GM18867 (cell line): ENCODE results near the gene RAPGEF1.
"Not testable (repeated sequence)": the region's sequence is repeated elsewhere in the genome, so short reads cannot be mapped to it uniquely, and the experiment has no call there.

Experiments used
- ATAC-seq: cut with Tn5 transposase; IDR thresholded peaks from one replicate; pipeline ENCODE4 v1.9.1; 2021; ENCODE audit warnings: mild to moderate bottlenecking, moderate library complexity; ENCODE audit not compliant: unreplicated experiment

Gene RAPGEF1

DNA sequence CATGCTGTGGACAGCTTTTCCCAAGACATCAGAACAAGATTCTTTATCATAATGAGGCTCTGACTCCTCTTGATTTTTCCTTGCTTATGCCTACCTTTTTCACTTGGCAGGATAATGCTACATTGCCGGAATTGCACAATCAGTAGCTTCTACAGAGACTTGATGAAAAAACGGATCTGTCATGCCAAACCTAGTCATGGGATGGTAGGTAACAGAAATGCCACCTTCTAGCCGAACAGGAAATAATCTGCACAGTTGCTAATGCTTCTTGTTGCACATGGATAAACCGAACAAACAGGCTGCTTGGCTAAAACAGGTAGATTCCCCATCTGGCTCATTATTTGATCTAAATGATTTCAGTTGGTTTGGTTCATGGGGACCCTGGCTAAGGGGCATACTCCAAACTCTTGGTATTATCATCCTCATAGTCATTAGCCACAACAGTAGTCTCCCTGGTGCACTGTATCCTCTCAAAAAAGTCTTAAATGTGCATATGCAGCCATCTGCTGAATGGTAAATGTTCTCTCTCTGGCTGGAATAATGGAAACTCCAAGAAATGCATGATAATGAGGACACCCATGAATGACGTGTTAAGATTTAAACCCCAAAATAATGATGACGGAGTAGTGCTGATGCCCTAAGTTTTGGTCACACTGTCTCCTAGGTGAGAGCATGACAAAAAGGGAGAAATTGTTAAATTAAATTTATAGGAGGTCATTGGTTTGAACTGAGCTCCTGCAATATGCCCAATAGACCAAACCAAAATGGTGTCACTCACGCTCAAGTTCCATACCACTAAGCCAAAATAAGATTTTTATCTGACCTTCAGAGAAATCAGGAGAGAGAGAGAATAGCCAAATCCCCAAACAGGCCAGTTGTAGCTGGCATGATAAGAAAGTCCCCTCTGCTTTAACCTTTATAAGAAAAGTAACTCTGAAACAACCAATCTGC, 47.0 kb downstream of the RAPGEF1 start:
- ATAC-seq = no peak

DNA sequence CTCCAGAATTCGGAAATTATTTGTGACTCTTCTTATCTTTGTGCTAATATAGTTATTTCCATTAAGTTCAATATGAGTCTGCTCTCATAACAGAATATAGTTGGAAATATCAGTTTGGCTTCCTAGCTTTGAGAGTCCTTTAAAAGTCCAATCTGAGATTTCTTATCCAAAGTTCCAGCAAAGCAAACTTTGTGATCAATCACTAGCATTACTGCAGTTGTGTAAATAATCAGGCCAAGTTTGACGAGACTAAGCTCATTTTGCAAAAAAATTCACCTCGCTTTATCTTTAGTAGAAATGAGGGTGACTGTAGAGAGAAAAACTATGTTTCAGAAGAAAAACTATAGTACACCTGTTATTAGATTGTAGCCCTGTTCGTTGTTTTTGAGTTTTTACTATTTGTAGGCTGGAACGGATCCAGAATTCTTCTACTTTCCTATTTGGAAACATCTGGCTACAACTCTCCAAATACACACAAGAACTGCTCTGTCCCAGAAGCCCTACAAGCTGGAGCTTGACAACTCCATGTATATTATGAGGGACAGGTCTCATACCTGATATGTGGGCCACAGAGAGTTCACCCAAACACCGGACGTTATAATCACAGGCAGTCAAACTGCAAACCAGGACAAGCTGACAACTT, 47.8 kb downstream of the RAPGEF1 start:
- no peak for ATAC-seq

DNA sequence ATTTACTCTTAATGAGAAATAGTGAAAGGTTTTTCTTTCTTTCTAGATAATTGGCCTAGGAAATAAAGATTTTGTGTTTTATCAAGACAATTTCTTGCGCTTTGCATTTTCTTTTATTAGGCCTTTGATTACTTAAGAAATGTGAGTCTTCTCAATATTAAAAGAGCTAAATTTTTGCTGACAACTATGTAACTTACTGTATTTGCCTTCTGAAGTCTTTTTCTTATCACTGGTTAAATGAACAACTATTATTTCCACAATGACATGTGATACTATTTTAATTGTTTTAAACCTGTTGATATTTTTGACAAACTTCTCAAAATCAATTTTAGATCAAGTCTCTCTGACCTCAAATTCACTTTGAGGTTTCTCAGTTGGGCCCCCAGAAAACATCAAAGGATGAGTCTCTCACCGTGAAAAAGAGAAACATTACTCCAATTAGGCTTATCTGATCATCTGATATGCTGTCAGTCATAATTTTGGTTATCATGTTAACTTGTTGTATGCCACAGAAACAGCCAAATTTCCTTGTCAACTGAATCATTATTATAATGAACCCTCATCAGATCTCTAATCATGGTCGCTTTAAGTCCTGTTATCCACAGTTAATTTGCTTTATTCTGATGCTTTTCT, 48.8 kb downstream of the RAPGEF1 start:
- ATAC-seq = no peak

DNA sequence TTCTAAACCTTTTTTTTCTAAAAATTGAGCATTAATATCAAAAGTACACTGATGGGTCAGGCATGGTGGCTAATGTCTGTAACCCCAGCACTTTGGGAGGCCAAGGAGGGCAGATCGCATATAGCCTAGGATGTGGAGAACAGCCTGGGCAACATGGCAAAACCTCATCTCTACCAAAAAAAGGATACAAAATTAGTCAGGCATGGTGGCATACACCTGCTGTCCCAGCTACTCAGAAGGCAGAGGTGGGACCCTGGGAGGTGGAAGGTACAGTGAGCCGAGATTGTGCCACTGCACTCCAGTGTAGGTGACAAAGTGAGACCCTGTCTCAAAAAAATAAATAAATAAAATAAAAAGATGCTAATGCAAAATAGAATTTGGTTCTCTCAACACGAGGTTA, 49.4 kb downstream of the RAPGEF1 start:
- ATAC-seq = no peak

DNA sequence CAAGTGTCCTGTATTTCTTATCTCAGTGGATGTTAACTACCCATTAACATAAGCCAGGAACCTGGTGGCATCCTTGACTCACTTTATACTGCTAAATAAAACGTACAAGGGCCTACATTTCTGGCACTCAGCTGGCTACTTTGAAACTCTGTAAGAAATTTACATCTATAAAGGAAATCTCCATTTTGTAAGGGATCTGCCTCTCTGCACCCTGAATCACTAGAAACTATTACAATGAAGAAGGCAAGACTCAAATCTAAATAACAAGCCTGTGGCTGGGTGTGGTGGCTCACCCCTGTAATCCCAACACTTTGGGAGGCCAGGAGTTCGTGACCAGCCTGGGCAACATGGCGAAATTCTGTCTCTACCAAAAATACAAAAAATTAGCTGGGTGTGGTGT, 51.5 kb downstream of the RAPGEF1 start:
- ATAC-seq = no peak

DNA sequence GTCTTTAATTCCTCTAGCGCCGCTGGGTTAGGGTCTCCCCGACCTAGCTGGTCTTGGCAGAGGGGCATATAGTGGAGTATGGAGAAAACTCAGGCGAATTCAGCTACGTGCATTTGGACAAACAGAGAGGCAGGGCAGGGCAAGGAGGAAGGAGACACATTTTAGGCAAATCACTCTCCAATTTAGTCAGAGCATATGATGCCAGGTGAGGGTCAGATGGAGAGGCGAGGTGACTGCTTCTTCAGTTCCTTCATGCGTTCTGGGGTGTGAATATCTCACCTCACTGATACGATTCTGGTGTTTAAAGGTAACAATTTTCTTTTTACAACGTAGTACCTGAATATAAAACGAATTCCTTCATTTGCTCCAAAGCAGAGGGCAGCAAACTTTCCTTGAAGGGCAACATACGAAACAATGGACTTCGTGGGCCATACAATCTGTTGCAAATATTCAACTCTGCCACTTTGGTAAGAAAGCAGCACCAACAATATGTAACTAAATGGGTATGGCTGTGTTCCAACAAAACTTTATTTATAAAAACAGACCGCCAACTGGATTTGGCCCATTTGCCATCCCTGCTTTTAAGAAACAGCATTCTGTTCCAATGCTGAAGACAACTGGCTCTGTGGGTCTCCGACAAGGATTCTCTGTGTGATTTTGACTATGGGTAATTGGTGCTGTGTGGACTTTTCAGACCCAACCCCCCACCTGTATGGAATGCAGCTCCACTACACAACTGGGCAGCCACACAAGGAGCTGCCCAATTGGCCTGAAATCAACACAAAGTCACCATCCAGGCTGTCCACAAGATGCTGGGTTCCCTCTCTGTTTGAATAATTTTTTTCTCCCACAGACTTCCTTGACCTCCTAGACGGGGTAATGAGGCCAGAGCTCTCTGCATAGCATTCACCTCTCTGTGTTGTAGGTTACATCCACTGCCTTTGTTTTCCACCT, 53.8 kb downstream of the RAPGEF1 start:
- peak; percentile 74 for ATAC-seq

DNA sequence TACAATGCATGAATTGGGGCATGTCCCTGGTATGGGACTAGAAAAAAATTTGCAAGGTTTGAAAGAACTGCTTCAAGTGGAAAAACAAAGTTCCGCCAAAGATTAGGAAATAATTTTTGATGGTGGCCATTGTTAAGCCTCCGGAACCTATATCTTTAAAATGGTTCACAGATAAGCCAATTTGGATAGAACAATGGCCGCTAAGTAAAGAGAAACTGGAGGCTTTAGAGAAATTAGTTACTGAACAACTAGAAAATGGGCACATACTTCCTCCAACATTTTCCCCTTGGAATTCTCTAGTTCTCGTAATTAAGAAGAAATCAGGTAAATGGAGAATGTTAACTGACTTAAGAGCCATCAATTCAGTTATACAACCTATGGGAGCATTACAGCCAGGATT, 56.8 kb downstream of the RAPGEF1 start:
- not testable (repeated sequence) for ATAC-seq

DNA sequence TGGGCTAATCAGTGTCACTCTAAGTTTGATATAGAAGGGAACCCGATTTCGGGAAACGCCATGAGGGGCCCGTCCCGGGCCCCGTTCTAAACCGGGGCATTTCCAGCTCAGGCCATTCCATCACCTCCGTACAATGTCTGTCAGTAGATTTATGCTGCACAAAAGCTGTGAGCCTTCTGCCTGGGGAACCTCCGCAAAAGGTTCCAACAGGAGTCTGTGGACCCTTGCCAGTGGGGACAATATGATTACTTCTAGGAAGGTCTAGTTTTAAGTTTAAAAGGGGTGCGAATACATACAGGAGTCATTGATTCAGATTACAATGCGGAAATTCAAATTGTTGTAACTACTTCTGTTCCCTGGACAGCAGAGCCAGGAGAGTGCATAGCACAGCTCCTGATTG, 57.6 kb downstream of the RAPGEF1 start:
- ATAC-seq = no peak

DNA sequence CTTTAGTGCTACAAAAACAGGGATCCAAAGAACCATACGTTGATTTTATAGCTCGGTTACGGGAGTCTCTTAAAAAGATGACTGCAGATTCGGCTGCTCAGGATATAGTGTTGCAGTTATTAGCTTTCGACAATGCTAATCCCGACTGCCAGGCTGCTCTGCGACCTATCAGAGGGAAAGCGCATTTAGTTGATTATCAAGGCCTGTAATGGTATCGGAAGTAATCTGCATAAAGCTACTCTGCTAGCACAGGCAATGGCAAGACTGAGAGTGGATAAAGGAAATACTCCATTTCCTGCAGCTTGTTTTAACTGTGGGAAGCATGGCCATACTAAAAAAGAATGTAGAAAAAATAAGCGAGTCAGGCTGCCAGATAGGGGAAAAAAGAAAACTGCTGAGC, 58.0 kb downstream of the RAPGEF1 start:
- ATAC-seq = not testable (repeated sequence)

DNA sequence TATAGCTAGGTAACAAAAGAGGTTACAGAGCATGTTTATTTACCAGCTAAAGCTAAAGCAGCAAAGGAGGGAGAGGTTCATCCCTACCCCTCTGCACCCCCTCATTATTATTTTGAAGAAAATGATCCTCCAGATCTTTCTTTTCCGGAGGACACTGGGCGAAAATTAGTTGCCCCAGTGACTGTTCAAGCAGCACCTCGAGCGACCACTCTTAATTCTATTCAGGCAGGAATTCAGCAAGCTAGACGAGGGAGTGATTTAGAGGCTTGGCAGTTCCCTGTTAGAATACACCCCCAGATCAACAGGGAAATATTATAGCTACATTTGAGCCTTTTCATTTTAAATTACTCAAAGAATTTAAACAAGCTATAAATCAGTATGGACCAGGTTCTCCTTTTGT, 58.8 kb downstream of the RAPGEF1 start:
- not testable (repeated sequence) for ATAC-seq

DNA sequence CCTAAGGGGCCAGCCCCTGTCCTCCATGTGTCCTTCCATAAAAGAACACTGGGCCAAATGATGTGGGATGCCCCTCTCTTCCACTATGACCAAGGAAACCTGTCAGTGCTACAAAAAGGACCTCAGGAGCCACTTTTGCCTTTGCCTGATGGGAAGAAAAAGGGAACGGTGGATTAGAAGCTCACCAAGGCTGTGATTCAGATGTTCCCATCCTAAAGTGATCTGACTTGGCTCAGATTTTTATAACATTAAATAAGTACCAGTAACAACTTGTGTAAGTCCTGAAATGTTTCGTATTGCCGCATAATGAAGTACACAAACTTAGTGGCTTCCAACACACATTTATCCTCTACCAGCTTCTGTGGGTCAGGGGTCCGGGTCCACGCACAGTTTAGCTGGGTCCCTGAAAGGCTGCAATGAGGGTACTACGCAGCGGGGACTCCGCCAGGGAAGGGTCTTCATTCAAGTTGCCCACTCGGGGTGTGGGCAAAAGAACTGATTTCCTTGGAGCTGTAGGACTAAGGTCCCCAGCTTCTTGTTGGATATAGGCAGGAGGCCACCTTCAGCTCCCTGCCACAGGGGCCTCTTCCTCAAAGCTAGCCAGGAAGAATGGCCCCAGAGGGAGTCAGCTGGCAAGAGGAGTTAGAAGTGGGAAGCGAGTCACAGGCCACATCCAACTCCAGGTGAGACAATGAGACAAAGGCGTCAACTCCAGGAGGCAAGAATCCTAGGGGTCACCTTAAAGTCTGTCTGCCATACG, 60.4 kb downstream of the RAPGEF1 start:
- ATAC-seq = no peak

DNA sequence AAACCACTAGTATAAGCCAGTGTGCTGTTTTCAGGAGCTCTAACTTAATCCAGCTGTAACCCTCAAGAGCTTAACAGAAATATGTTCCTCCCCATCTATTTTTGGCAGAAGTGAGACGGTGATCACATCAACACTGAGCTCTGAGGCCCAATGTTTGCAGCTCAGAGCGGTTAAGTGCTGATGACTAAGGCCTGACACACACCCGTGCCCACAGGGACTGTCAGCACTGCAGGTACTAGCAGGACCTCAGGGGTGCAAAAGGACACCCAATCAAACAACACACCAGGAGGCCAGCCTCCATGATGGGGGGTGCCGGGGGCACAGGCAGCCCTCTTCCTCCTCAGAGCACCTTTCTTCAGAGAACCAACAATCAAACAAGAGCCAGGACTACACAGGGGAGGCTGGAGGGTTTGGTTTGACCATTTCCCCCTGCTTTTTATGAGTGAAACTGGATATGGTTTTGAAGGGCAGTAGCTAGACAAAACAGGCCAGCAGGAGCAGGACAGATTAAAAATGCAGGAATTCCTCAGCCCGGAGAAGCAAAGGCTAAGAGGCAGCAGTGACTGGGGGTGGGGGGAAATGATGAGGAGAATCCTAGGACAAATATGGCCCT, 61.3 kb downstream of the RAPGEF1 start:
- peak; percentile 74 for ATAC-seq

DNA sequence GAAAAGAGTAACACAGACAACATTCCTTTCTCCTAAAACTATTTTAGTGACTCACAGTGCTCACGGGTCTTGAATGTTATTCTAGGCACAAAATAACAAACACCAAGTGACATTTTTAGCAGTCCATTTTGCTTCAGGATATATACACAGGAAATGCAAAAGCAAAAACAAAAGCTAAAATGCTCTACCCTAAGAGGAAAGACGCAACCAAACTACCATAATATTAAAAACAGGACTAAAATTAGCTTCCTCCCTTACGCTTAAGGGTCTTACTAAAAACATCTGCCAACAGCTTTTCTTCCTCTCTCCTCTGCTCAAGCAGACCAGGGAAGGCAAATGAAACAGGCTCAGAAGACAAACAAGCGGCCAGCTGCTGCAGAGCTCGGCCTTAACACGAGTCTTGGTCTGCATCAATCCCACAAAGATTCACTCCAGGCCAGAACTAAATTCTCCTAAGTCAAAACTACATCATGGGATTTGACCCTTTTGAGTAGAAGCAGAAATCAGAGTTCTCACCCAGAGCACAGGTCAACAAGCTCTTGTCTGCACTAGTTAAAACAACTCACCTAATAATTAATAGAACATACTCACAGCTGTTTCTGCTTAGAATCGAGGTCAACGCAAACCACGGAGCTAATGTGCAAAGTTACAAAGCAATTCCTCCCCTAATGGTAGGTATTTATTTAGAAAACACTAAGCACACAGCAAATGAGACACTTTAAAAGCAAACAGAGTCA, 62.3 kb downstream of the RAPGEF1 start:
- no peak for ATAC-seq

DNA sequence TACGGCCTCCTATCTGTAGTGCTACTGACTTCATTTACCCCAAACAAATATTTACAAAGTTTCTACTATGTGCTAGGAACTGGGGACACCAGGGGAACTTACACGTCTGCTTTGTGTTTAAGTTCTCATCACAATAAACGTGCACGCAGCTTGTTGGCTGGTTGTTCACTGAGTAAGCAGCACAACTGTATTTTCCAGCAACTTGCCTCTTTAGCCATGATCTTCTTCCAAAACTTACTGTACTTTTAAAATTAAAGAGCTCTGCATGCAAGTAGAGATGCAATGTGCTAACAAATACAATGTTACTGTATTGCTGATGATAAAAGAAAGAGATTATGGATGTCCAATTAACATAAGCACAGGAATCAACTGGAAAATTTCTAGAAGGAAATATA, 62.8 kb downstream of the RAPGEF1 start:
- ATAC-seq = no peak

DNA sequence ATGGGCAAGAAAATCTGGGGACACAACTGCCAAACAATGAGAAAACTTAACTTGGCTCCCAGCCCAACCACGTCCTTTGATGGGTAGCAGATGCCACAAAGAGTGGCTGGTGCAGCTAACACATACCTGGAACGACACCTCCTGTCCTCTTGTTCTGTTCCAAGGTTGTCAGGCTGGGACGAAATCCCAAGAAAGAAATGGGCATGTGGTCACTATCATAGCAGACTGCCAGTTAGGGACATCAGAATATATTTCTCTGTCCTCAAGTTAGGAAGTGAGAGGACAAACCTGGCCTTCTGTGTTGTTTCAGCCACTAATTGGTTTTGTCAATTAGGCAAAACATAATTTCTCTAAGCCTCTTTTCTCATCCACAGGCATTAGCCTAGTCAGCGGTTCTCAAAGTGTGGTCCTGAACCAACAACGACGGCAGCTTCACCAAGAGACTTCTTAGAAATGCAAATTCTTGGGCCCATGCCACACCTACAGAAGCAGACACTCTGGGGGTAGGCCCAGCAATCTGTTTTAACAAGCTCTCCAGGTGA, 63.4 kb downstream of the RAPGEF1 start:
- ATAC-seq = peak; percentile 33

DNA sequence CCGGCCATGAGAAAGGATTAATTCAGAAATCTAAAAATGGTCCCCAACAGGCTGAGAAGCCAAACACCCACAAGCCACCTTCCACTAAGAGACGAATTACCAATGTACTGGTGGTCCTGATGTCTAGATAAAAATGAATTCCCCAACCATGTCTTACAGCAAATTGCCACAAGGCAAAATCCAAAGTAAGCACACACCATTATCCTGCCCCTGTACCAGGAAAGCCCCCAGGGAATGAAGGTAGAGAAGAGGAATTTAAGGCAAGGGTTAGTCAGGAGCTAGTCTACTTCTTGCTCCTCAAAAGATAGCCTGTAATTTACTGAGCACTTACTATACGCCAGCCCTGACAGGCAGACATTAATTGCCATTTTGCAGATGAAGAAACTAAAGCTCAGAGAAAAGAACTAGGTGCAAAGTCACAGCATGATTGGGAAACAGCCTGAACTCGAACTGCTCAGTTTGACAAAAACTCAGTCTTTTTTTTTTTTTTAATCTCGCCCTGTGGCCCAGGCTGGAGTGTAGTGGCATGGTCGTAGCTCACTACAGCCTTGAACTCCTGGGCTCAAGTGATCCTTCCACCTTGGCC, 64.3 kb downstream of the RAPGEF1 start:
- ATAC-seq = no peak

DNA sequence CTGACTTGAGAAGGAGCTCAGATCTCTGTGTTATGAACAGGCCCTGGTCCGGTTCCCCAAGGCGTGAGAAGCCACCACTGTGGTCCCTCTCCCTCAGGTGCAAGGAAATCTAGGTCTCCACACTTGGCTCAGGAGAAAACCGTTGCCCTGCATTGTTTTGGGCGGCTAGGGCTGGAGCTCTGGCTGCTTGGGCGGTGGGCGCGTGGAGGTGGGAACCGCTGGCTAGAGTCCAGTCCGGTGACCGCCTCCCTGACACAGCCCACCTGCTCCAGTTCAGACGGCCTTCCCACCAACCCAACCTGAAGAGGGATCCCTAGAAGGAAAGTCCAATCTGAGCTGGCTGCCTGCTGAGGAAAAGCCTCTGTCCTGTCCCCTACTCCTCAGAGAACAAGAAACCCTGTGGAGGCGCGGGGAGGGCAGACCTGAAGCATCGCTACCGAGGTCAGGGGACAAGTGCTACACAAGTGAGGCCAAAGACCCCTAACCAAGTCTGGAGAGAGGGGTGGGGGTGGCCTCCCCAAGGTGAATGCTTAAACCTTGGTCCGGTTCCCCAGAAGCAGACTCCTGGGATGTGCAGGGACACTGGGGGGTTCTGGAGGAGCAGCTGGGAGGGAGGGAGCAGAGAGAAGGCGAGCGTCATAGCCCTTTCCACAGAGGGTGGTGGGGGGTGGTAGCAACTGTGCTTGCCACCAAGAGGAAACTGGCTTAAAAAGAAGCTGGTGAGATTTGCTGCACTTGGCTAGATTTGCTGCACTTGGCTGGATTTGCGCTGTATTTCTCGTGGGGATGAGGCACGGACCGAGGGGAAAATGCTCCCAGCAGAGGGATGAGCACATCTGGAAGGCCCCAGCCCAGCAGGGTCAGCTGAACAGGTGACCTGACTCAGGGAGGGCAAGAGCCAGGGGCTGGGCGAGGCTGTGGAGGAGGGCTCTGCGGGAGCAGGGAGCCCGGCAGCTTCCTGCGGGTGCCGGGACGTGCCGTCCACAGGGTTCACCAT, 65.2 kb downstream of the RAPGEF1 start:
- ATAC-seq = no peak
